RWPE2 (cell line): ENCODE data around the gene WNT9A.

Source experiments
- ATAC-seq: fragments of 200-7000 bp; cut with Tn5 transposase; 3 replicates; pipeline ENCODE4 v1.9.1; 2021; ENCODE audit warnings: low read depth
- DNase-seq: peaks from one replicate; pipeline ENCODE4 v3.0.0-alpha.2; 2020; ENCODE audit warnings: low spot score
- H3K27ac ChIP-seq: fragments of 450-650 bp; 2 replicates; pipeline ENCODE4 v1.5.1; 2017; ENCODE audit warnings: mild to moderate bottlenecking; ENCODE audit not compliant: poor library complexity, severe bottlenecking
- H3K27me3 ChIP-seq: fragments of 250-450 bp; sonication (Bioruptor Pico); 2 replicates; pipeline ENCODE4 v1.5.1; 2021; ENCODE audit warnings: mild to moderate bottlenecking, moderate library complexity; ENCODE audit not compliant: insufficient read depth, poor library complexity, severe bottlenecking
- H3K36me3 ChIP-seq: fragments of 250-450 bp; sonication (Bioruptor Pico); 2 replicates; pipeline ENCODE4 v1.5.1; 2020; ENCODE audit warnings: low read depth, mild to moderate bottlenecking, moderate library complexity
- H3K4me1 ChIP-seq: fragments of 250-450 bp; sonication (Bioruptor Pico); 2 replicates; pipeline ENCODE4 v1.5.1; 2021; ENCODE audit warnings: mild to moderate bottlenecking, moderate library complexity; ENCODE audit not compliant: insufficient read depth, poor library complexity, severe bottlenecking
- H3K4me3 ChIP-seq: fragments of 250-450 bp; sonication (Bioruptor Pico); 2 replicates; pipeline ENCODE4 v1.5.1; 2021; ENCODE audit warnings: mild to moderate bottlenecking, moderate library complexity; ENCODE audit not compliant: severe bottlenecking
- H3K9me3 ChIP-seq: fragments of 250-450 bp; sonication (Bioruptor Pico); 2 replicates; pipeline ENCODE4 v1.5.1; 2021; ENCODE audit warnings: mild to moderate bottlenecking, moderate library complexity; ENCODE audit not compliant: severe bottlenecking
- TF ChIP-seq, protein P1 (sequence below): fragments of 450-650 bp; IDR thresholded peaks from one replicate; pipeline ENCODE4 v1.5.1; 2017; ENCODE audit warnings: mild to moderate bottlenecking, moderate library complexity; ENCODE audit not compliant: poor library complexity, severe bottlenecking

WNT9A gene

DNA sequence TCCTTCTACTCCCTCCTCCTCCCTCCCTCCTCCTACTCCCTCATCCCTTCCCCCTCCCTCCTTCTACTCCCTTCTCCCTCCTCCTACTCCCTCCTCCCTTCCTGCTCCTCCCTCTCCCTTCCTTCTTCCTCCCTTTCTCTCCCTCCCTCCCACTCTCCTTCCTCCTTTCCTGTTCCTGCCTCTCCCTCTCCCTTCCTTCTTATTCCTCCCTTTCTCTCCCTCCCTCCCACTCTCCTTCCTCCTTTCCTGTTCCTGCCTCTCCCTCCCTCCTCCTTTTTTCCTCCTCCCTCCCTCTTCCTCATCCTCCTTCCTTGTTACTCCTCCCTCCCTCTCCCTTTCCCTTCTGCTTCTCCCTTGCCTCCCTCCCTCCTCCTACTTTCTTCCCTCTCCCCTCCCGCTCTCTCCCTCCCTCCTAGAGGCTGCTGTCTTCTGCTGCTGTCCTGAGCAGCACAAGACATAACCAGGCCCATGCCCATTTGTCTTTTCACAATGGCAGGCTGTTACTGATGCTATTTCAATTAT, 41.1 kb downstream of the WNT9A start:
- Histone ChIP-seq H3K27ac (no peak overlapping the region), H3K9me3 (no peaks in the 10 kb centered on the region), H3K27me3 (no peaks in the 10 kb centered on the region), H3K4me3 (no peak overlapping the region), H3K36me3 (no peaks in the 10 kb centered on the region), H3K4me1 (no peaks in the 10 kb centered on the region)
- no peak for DNase-seq
- no peak for ATAC-seq
- TF ChIP-seq, protein P1, sequence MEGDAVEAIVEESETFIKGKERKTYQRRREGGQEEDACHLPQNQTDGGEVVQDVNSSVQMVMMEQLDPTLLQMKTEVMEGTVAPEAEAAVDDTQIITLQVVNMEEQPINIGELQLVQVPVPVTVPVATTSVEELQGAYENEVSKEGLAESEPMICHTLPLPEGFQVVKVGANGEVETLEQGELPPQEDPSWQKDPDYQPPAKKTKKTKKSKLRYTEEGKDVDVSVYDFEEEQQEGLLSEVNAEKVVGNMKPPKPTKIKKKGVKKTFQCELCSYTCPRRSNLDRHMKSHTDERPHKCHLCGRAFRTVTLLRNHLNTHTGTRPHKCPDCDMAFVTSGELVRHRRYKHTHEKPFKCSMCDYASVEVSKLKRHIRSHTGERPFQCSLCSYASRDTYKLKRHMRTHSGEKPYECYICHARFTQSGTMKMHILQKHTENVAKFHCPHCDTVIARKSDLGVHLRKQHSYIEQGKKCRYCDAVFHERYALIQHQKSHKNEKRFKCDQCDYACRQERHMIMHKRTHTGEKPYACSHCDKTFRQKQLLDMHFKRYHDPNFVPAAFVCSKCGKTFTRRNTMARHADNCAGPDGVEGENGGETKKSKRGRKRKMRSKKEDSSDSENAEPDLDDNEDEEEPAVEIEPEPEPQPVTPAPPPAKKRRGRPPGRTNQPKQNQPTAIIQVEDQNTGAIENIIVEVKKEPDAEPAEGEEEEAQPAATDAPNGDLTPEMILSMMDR, result no peak

DNA sequence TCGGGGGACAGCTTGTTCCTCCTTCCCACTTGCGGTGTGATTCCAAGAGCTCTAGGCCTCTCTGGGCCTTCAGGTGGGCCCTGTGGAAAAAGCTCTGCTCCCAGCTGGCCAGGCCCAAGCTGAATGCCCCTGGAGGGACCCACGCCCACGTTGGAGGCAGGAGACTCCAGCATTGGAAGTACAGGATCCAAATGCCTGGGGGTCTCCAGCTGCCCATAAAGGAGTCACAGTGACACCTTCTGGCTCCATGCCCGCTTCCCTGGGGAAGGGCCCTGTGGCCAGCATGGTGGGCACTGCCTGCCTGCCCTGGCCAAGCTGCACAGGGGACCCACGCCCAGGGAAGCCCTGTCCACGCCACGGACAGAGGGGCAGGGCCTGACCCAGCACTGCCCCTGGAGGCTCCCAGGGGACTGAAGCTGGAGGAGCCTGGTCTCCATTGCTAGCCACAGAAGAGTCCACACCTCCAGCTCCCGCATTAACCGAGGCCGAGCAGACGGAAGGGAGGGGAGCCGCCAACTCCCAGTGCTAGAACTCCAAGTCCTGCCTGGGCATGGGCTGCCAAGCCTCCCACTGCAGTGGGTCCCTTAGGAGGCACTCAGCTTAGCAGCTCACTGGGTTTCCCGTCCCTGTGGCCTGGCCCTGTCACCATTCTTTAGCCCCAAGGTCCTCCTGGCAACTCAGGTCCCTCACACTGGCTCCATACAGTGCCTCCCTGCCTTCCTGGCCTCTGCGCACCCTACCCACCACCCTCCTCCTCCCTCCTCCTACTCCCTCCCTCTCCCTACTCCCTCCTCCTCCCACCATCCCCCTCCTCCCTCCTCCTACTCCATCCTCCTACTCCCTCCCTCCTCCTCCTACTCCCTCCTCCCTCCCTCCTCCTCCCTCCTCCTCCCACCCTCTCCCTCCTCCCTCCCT, 41.9 kb downstream of the WNT9A start:
- H3K9me3 ChIP-seq, result no peaks in the 10 kb centered on the region
- TF ChIP-seq, protein P1, result no peak
- no peaks in the 10 kb centered on the region for H3K36me3 ChIP-seq
- DNase-seq (no peak), ATAC-seq (no peak)
- no peaks in the 10 kb centered on the region for H3K27me3 ChIP-seq
- no peak overlapping the region for H3K27ac ChIP-seq
- no peak overlapping the region for H3K4me3 ChIP-seq
- H3K4me1 ChIP-seq, result no peaks in the 10 kb centered on the region

DNA sequence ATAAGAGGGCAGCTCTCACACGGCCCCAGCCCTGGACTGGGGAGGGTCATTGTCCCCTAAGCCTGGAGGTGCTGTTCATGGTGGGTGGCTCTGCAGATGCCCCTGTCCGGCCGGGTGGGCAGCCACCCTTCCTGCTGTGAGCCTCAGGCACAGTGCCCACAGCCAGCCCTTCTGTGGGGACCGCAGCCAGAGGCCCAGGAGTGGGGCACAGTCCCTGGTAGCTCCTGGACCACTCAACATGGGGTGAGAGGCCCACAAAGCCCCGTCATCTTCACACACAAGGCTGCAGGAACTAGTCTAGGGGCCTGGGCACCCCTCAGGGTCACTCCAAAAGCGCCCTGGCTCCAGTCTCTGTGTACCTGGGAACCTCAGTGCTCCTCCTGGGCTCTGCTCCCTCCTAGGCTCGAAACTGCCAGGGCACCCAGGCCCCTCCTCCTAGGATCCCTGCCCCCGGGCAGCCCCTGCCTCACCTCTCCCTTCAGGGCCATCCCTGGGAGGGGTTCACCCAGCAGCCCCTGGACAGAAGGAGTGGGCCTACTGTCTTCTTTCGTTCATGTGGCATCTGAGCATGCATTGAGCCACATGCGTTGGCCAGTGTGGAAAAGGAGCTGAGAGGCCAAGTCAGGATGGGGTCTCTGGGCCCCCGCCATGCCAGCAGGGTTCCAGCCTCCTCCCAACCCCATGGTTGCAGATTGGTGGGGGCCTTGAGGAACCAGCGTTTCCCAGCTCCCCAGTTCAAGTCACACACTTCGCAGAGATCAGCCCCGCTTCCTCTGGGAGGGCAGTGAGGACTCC, 43.0 kb downstream of the WNT9A start:
- TF ChIP-seq, protein P1, result no peak
- H3K9me3 ChIP-seq, result no peaks in the 10 kb centered on the region
- DNase-seq (no peak), ATAC-seq (no peak)
- H3K4me3 ChIP-seq, result no peak overlapping the region
- no peaks in the 10 kb centered on the region for H3K36me3 ChIP-seq
- H3K27ac ChIP-seq, result no peak overlapping the region
- H3K27me3 ChIP-seq, result no peaks in the 10 kb centered on the region
- no peaks in the 10 kb centered on the region for H3K4me1 ChIP-seq

DNA sequence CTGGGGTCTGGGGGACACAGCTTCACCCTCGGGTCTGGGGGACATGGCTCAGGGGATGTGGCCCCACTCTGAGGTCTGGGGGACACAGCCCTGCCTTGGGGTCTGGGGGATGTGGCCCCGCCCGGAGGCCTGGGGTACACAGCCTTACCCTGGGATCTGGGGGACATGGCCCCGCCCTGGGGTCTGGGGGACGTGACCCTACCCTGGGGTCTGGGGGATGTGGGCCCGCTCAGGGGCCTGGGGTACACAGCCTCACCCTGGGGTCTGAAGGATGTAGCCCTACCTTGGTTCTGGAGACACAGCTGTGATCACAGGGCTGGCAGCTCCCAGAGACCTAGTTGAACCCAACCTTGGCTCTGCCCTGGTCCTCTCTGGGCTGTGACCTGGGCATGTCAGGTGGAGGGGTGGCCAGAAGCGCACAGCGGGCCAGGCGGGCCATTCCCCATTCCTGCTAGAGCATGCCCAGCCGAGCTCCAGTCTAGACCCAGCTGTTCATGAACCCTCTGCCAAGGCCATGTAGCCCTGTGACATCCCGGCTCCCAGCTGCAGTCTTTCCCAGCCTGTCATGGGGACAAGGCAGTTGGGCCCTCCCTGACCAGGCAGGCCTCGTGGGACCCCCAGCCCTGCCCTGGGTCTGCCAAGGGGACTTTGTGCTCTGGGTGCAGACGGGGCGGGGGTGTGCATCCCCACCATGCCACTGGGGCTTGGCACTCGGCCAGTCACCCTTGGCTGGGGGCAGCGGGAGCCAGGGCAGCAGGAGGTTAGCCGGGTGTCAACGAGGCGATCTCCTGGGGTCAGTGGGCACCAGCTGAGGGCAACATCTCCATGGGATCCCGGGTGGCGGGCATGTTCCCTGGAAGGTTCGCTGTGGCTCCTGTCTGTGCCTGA, 43.9 kb downstream of the WNT9A start:
- Histone ChIP-seq H3K9me3 (no peaks in the 10 kb centered on the region), H3K4me3 (no peak overlapping the region), H3K27me3 (no peaks in the 10 kb centered on the region), H3K27ac (no peak overlapping the region), H3K36me3 (no peaks in the 10 kb centered on the region), H3K4me1 (no peaks in the 10 kb centered on the region)
- DNase-seq, result no peak
- TF ChIP-seq, protein P1, result no peak
- no peak for ATAC-seq
